GM18909 (cell line): Measurements from ENCODE around the gene PDE8B.
"Not testable (repeated sequence)": the region's sequence is repeated elsewhere in the genome, so short reads cannot be mapped to it uniquely, and the experiment has no call there.

Experiments used
- ATAC-seq: cut with Tn5 transposase; IDR thresholded peaks from one replicate; pipeline ENCODE4 v1.9.1; 2021; ENCODE audit warnings: mild to moderate bottlenecking; ENCODE audit not compliant: unreplicated experiment, poor library complexity

Gene PDE8B

GRCh38 chr5:77425998-77426659 lies 215.6 kb downstream of the PDE8B start:
- ATAC-seq, result no peak

- no peak for ATAC-seq
Observed at GRCh38 chr5:77426670-77427069, 216.2 kb downstream of the PDE8B start.

GRCh38 chr5:77427998-77428397 lies 217.5 kb downstream of the PDE8B start:
- ATAC-seq, result no peak

- ATAC-seq, result no peak
Observed at GRCh38 chr5:77428526-77428925, 218.0 kb downstream of the PDE8B start.

GRCh38 chr5:77430726-77431125 lies 220.2 kb downstream of the PDE8B start:
- ATAC-seq, result no peak

GRCh38 chr5:77431286-77431685 lies 220.8 kb downstream of the PDE8B start:
- ATAC-seq, result no peak

GRCh38 chr5:77431719-77432118 lies 221.2 kb downstream of the PDE8B start:
- no peak for ATAC-seq

GRCh38 chr5:77437194-77437593 lies 226.7 kb downstream of the PDE8B start:
- ATAC-seq, result no peak

- no peak for ATAC-seq
Observed at GRCh38 chr5:77438071-77438470, 227.6 kb downstream of the PDE8B start.

GRCh38 chr5:77443670-77444069 lies 233.2 kb downstream of the PDE8B start:
- ATAC-seq, result no peak

GRCh38 chr5:77444356-77444755 lies 233.9 kb downstream of the PDE8B start:
- no peak for ATAC-seq

GRCh38 chr5:77448831-77449230 lies 238.4 kb downstream of the PDE8B start:
- no peak for ATAC-seq

- no peak for ATAC-seq
Observed at GRCh38 chr5:77449277-77449676, 238.8 kb downstream of the PDE8B start.

GRCh38 chr5:77449981-77450380 lies 239.5 kb downstream of the PDE8B start:
- ATAC-seq, result no peak

- no peak for ATAC-seq
Observed at GRCh38 chr5:77452351-77452750, 241.9 kb downstream of the PDE8B start.

GRCh38 chr5:77454123-77454522 lies 243.6 kb downstream of the PDE8B start:
- ATAC-seq, result no peak

GRCh38 chr5:77461287-77461686 lies 250.8 kb downstream of the PDE8B start:
- ATAC-seq, result no peak

GRCh38 chr5:77463905-77464304 lies 253.4 kb downstream of the PDE8B start:
- no peak for ATAC-seq

GRCh38 chr5:77468875-77469274 lies 258.4 kb downstream of the PDE8B start:
- not testable (repeated sequence) for ATAC-seq

- not testable (repeated sequence) for ATAC-seq
Observed at GRCh38 chr5:77475041-77475440, 264.6 kb downstream of the PDE8B start.
